Measurements from ENCODE around the gene COA6. TPM values are rescaled to one million over a fixed set of nuclear protein-coding genes. Genes with fewer than 3 reads are reported as not detected.

Gene COA6
- total RNA-seq, 3 donors from 2014 or later (not counting 1 experiment from before 2014, with no cell fraction given): 8.9 to 11.8 (median 11.6) TPM

- DNase-seq (no peak), ATAC-seq (no peak)
- no peak overlapping the region for H3K4me3 Mint-ChIP-seq
- H3K9me3 ChIP-seq (ENCODE audit: control insufficient read depth, insufficient read depth, low read length): no peaks in the 10 kb centered on the region
- H3K27me3 ChIP-seq (ENCODE audit: control insufficient read depth, insufficient read depth, low read length): no peaks in the 10 kb centered on the region
- no peak overlapping the region for H3K27ac ChIP-seq (ENCODE audit: low read length)
- no peaks in the 10 kb centered on the region for H3K27me3 Mint-ChIP-seq (ENCODE audit: low read depth in 2 of 2)
- H3K27ac Mint-ChIP-seq: no peak overlapping the region
- H3K9me3 Mint-ChIP-seq: no peaks in the 10 kb centered on the region
- peaks cover 18% of the 10 kb centered on the region for H3K36me3 ChIP-seq (ENCODE audit: control insufficient read depth, insufficient read depth, low read length)
- peaks cover 7% of the 10 kb centered on the region for H3K36me3 Mint-ChIP-seq
- 89% methylated on average over 6 of the region's 6 CpGs for WGBS (ENCODE audit: insufficient coverage)
- no peak for TF ChIP-seq CTCF (IDR thresholded peaks at IDR 0.05)
- no peak overlapping the region for H3K4me3 ChIP-seq (ENCODE audit: low read length)
- no peaks in the 10 kb centered on the region for H3K4me1 ChIP-seq (ENCODE audit: control insufficient read depth, insufficient read depth, low read length)
- intact Hi-C loops (cut with micrococcal nuclease): no loop called here
- no peaks in the 10 kb centered on the region for H3K4me1 Mint-ChIP-seq
These were observed 14.8 kb downstream of the COA6 start for GRCh38 chr1:234388094-234388493.

GRCh38 chr1:234393190-234393589 lies 19.9 kb downstream of the COA6 start:
- Mint-ChIP-seq H3K4me1 (peaks cover 0 to 8% of the 10 kb centered on the region in 2 donors), H3K4me3 (no peak overlapping the region), H3K27me3 (ENCODE audit: low read depth in 2 of 2) (no peaks in the 10 kb centered on the region), H3K36me3 (no peaks in the 10 kb centered on the region), H3K27ac (no peak overlapping the region), H3K9me3 (no peaks in the 10 kb centered on the region)
- WGBS (ENCODE audit: insufficient coverage): 93% methylated on average over 6 of the region's 6 CpGs
- Histone ChIP-seq H3K9me3 (ENCODE audit: control insufficient read depth, insufficient read depth, low read length) (no peaks in the 10 kb centered on the region), H3K27me3 (ENCODE audit: control insufficient read depth, insufficient read depth, low read length) (no peaks in the 10 kb centered on the region), H3K27ac (ENCODE audit: low read length) (no peak overlapping the region), H3K4me3 (ENCODE audit: low read length) (no peak overlapping the region), H3K4me1 (ENCODE audit: control insufficient read depth, insufficient read depth, low read length) (no peaks in the 10 kb centered on the region), H3K36me3 (ENCODE audit: control insufficient read depth, insufficient read depth, low read length) (peaks cover 20% of the 10 kb centered on the region)
- intact Hi-C loops (cut with micrococcal nuclease): no loop called here
- DNase-seq (peak in 1 of 2 donors; percentile 59), ATAC-seq (no peak)
- no peak for TF ChIP-seq CTCF (IDR thresholded peaks at IDR 0.05)

- Histone ChIP-seq H3K27me3 (ENCODE audit: control insufficient read depth, insufficient read depth, low read length) (no peaks in the 10 kb centered on the region), H3K36me3 (ENCODE audit: control insufficient read depth, insufficient read depth, low read length) (peaks cover 20% of the 10 kb centered on the region), H3K27ac (ENCODE audit: low read length) (no peak overlapping the region), H3K4me3 (ENCODE audit: low read length) (no peak overlapping the region), H3K4me1 (ENCODE audit: control insufficient read depth, insufficient read depth, low read length) (peaks cover 3% of the 10 kb centered on the region), H3K9me3 (ENCODE audit: control insufficient read depth, insufficient read depth, low read length) (no peaks in the 10 kb centered on the region)
- no peak for TF ChIP-seq CTCF (IDR thresholded peaks at IDR 0.05)
- no peaks in the 10 kb centered on the region for H3K9me3 Mint-ChIP-seq
- 94% methylated on average over 5 of the region's 5 CpGs for WGBS (ENCODE audit: insufficient coverage)
- ATAC-seq (no peak), DNase-seq (no peak)
- intact Hi-C loops (cut with micrococcal nuclease): no loop called here
- H3K27me3 Mint-ChIP-seq (ENCODE audit: low read depth in 2 of 2): no peaks in the 10 kb centered on the region
- H3K4me1 Mint-ChIP-seq: peaks cover 14 to 26% of the 10 kb centered on the region in 2 donors
- H3K4me3 Mint-ChIP-seq: no peak overlapping the region
- no peak overlapping the region for H3K27ac Mint-ChIP-seq
- no peaks in the 10 kb centered on the region for H3K36me3 Mint-ChIP-seq
These were observed 22.0 kb downstream of the COA6 start for GRCh38 chr1:234395297-234395696.

- ATAC-seq (no peak), DNase-seq (no peak)
- TF ChIP-seq CTCF (IDR thresholded peaks at IDR 0.05): no peak
- intact Hi-C loops (cut with micrococcal nuclease): no loop called here
- WGBS (ENCODE audit: insufficient coverage): 96% methylated on average over 8 of the region's 8 CpGs
- no peaks in the 10 kb centered on the region for H3K9me3 Mint-ChIP-seq
- Histone ChIP-seq H3K4me1 (ENCODE audit: control insufficient read depth, insufficient read depth, low read length) (peaks cover 3% of the 10 kb centered on the region), H3K9me3 (ENCODE audit: control insufficient read depth, insufficient read depth, low read length) (no peaks in the 10 kb centered on the region), H3K27ac (ENCODE audit: low read length) (no peak overlapping the region), H3K36me3 (ENCODE audit: control insufficient read depth, insufficient read depth, low read length) (peaks cover 17% of the 10 kb centered on the region), H3K4me3 (ENCODE audit: low read length) (no peak overlapping the region), H3K27me3 (ENCODE audit: control insufficient read depth, insufficient read depth, low read length) (no peaks in the 10 kb centered on the region)
- H3K27ac Mint-ChIP-seq: no peak overlapping the region
- H3K4me1 Mint-ChIP-seq: peaks cover 22 to 33% of the 10 kb centered on the region in 2 donors
- no peaks in the 10 kb centered on the region for H3K27me3 Mint-ChIP-seq (ENCODE audit: low read depth in 2 of 2)
- no peaks in the 10 kb centered on the region for H3K36me3 Mint-ChIP-seq
- H3K4me3 Mint-ChIP-seq: no peak overlapping the region
These were observed 22.8 kb downstream of the COA6 start for GRCh38 chr1:234396092-234396491.

Data from natural killer cell (primary cell).